Neural crest cell (in vitro differentiated cells): Measurements from ENCODE around the gene MNT. TPM values are rescaled to one million over a fixed set of nuclear protein-coding genes. Genes with fewer than 3 reads are reported as not detected.

Experiments
- DNase-seq: peaks from one replicate; pipeline ENCODE4 v3.0.0; 2021; ENCODE audit warnings: low read depth, mixed read lengths, low spot score
- H3K27ac Mint-ChIP-seq: one replicate; pipeline ENCODE4 v1.8.0; 2021; ENCODE audit warnings: mild to moderate bottlenecking, mixed read lengths; ENCODE audit not compliant: unreplicated experiment
- H3K27me3 Mint-ChIP-seq: 2 replicates; pipeline ENCODE4 v1.8.0; 2021; ENCODE audit warnings: low read depth, mild to moderate bottlenecking, mixed read lengths
- H3K36me3 Mint-ChIP-seq: 2 replicates; pipeline ENCODE4 v1.8.0; 2021; ENCODE audit warnings: low read depth, mild to moderate bottlenecking, mixed read lengths
- H3K4me1 Mint-ChIP-seq: 2 replicates; pipeline ENCODE4 v1.8.0; 2021; ENCODE audit warnings: mixed read lengths
- H3K4me3 Mint-ChIP-seq: one replicate; pipeline ENCODE4 v1.8.0; 2021; ENCODE audit warnings: mild to moderate bottlenecking, mixed read lengths
- H3K9me3 Mint-ChIP-seq: 2 replicates; pipeline ENCODE4 v1.8.0; 2021; ENCODE audit warnings: mixed read lengths
- total RNA-seq: library from RNA; stranded (reverse); gene quantifications from 2 replicates; pipeline ENCODE4 v1.2.1, GENCODE V29; 2021
- TF ChIP-seq, protein P1 (sequence below): fragments of 200-600 bp; sonication (generic); conservative IDR thresholded peaks from 2 replicates; pipeline ENCODE4 v1.5.0; 2021; ENCODE audit warnings: antibody characterized with exemption, mild to moderate bottlenecking

The MNT gene
- total RNA-seq, 1 donor from 2014 or later, result 26.9 TPM

DNA sequence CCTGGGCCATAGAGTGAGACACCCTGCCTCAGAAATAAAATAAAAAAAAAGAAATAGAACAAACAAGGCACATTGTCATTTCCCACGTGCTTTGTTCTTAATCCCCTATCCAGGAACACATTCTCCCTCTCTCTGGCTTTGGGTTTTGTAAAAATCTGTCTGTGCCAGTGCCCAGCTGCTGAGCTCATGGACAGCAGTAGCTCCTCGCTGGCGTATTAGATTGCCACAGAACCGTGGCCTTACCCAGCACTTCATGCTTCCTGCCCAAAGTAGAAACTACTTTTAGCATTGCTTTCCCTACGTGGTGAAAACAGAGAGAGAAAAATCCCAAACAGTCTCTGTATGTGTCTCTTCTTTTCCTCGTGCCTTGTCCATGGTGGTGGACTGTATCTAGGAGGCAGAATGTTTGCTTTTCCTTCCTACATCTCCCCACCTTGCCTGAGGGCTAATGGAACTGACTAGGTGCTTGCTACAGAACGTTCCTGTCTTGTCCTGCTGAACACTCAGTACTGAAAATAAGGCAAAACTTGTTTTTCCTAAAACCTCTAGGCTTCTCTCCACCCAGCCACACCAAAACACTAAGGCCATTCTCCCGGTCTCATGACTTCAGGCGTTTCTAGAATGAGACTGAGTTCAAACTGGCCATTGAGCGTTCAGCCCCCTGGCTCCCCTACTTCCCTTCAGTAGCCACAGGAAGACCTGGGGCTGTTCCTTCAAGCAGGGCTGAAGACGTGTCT is 26.1 kb downstream of the MNT start:
- TF ChIP-seq, protein P1, sequence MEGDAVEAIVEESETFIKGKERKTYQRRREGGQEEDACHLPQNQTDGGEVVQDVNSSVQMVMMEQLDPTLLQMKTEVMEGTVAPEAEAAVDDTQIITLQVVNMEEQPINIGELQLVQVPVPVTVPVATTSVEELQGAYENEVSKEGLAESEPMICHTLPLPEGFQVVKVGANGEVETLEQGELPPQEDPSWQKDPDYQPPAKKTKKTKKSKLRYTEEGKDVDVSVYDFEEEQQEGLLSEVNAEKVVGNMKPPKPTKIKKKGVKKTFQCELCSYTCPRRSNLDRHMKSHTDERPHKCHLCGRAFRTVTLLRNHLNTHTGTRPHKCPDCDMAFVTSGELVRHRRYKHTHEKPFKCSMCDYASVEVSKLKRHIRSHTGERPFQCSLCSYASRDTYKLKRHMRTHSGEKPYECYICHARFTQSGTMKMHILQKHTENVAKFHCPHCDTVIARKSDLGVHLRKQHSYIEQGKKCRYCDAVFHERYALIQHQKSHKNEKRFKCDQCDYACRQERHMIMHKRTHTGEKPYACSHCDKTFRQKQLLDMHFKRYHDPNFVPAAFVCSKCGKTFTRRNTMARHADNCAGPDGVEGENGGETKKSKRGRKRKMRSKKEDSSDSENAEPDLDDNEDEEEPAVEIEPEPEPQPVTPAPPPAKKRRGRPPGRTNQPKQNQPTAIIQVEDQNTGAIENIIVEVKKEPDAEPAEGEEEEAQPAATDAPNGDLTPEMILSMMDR, result no peak
- no peaks in the 10 kb centered on the region for H3K36me3 Mint-ChIP-seq
- H3K27me3 Mint-ChIP-seq, result no peaks in the 10 kb centered on the region
- peak overlapping the region; percentile 12 for H3K27ac Mint-ChIP-seq
- H3K4me3 Mint-ChIP-seq, result no peak overlapping the region
- H3K9me3 Mint-ChIP-seq, result no peaks in the 10 kb centered on the region
- DNase-seq, result no peak
- H3K4me1 Mint-ChIP-seq, result peaks cover 14% of the 10 kb centered on the region

DNA sequence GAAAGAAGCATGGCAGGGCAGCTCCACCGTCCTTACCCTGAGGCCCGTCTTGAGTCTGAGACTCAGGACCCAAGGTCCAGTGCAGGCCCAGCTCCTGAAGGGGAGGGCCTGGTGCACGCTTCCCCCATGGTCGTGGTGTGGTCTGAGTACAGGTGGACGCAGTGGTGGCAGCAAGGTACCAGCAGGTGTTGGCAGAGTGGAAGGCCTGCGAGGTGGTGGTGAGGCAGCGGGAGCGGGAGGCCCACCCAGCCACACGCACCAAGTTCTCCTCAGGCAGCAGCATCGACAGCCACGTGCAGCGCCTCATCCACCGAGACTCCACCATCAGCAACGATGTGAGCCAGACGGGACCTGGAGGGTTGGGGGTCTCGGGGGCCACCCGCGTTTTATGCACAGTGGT is 27.7 kb downstream of the MNT start:
- TF ChIP-seq, protein P1, result no peak

DNA sequence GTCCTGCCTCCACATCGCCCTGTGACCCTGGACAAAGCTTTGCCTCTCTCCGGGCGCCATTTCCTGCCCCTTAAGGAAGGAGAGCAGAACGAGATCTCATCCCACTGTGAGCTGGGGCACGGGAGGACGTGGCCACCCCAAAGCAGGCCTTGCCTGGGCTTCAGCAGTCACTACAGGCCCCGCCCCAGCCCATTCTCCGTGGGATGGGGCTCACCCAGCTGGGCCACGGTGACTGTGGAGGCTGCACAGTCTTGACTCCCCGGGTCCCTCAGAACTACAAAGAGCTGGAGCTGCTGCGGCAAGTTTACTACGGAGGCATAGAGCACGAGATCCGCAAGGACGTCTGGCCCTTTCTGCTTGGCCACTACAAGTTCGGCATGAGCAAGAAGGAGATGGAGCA is 28.2 kb downstream of the MNT start:
- Mint-ChIP-seq H3K27me3 (no peaks in the 10 kb centered on the region), H3K9me3 (no peaks in the 10 kb centered on the region), H3K27ac (peak overlapping the region; percentile 19), H3K36me3 (no peaks in the 10 kb centered on the region), H3K4me1 (peaks cover 16% of the 10 kb centered on the region), H3K4me3 (no peak overlapping the region)
- no peak for DNase-seq
- TF ChIP-seq, protein P1, result no peak

More for the DNA sequence above, 27.7 kb downstream of the MNT start:
- H3K4me3 Mint-ChIP-seq, result no peak overlapping the region
- DNase-seq, result no peak
- H3K27ac Mint-ChIP-seq, result no peak overlapping the region
- peaks cover 16% of the 10 kb centered on the region for H3K4me1 Mint-ChIP-seq
- H3K27me3 Mint-ChIP-seq, result no peaks in the 10 kb centered on the region
- H3K9me3 Mint-ChIP-seq, result no peaks in the 10 kb centered on the region
- H3K36me3 Mint-ChIP-seq, result no peaks in the 10 kb centered on the region

DNA sequence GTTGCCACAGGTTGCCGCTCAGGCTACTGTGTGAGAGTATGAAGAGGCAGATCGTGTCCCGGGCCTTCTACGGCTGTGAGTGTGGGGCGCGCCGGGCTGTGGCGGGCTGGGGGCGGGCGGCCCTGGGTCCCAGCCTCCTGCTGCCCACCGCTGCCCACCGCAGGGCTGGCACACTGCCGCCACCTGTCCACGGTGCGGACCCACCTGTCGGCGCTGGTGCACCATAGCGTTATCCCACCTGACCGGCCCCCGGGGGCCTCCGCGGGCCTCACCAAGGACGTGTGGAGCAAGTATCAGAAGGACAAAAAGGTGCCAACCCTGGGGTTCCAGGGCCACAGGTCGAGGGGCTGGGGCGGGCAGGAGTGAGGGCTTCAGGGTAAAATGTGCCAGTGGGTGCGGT is 28.7 kb downstream of the MNT start:
- Mint-ChIP-seq H3K27ac (no peak overlapping the region), H3K4me1 (peaks cover 16% of the 10 kb centered on the region), H3K9me3 (no peaks in the 10 kb centered on the region), H3K4me3 (no peak overlapping the region), H3K36me3 (no peaks in the 10 kb centered on the region), H3K27me3 (no peaks in the 10 kb centered on the region)
- TF ChIP-seq, protein P1, result no peak
- no peak for DNase-seq

DNA sequence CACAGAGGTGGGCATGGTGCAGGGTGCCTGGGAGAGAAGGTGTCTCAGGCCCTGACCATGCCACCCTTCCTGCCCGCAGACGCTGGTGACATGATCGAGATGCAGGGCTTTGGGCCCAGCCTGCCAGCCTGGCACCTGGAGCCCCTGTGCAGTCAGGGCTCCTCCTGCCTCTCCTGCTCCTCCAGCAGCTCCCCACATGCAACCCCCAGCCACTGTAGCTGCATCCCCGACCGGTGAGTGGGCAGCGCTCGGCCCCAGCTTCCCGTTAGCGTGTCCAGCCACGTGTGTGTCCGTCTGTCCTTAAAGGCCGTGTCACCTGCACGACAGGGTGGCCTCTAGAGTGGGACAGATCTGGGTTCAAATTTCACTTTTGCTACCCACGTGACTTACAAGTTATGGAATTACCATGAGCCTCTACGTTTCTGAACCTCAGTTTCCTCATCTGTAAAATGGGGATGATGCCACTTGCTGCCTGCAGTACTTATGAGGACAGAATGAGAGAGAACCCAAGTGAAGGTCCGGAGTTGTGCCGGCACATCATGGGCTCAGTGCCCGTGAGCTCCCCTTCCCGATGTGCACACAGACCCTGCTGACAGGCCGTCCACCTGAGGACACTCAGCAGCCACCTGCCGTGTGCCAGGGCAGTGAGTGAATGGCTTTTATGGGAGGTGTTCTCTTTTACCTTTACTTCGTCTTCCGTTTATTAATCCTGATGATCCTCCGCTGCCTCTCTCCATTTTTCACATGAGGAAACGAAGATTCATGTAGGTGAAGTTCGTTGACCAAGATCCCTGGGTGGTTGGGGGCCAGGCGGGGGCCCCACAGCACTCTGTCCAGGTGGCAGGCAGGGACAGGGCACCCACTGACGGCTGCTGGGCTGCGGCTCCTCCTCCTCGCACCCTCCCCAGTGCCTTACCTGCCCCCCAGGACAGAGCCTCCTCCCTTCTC is 29.4 kb downstream of the MNT start:
- Mint-ChIP-seq H3K36me3 (no peaks in the 10 kb centered on the region), H3K4me1 (peaks cover 20% of the 10 kb centered on the region), H3K27ac (no peak overlapping the region), H3K4me3 (no peak overlapping the region), H3K27me3 (no peaks in the 10 kb centered on the region), H3K9me3 (no peaks in the 10 kb centered on the region)
- TF ChIP-seq, protein P1, result no peak
- DNase-seq, result no peak
